GM18868 (cell line): ENCODE measurements around the gene ADM5.
"Not testable (repeated sequence)": the region's sequence is repeated elsewhere in the genome, so short reads cannot be mapped to it uniquely, and the experiment has no call there.

ENCODE experiments used
- ATAC-seq: cut with Tn5 transposase; IDR thresholded peaks from one replicate; pipeline ENCODE4 v1.9.1; 2021; ENCODE audit warnings: mild to moderate bottlenecking, moderate library complexity; ENCODE audit not compliant: unreplicated experiment

The ADM5 gene

DNA sequence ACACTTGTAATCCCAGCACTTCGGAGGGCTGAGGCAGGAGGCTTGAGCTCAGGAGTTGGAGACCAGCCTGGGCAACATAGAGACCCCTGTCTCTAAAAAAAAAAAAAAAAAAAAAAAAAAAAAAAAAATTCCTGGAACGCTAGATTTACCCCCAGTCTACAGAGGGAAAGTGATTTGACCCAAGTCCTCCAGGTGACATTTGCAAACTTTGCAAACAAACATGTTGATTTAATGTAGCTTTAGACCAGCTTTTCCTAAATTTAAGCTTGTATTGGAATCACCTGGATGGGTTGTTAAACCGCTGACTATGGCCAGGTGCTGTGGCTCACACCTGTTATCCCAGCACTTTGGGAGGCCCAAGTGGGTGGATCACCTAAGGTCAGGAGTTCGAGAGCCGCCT, 10.0 kb downstream of the ADM5 start:
- ATAC-seq, result no peak

DNA sequence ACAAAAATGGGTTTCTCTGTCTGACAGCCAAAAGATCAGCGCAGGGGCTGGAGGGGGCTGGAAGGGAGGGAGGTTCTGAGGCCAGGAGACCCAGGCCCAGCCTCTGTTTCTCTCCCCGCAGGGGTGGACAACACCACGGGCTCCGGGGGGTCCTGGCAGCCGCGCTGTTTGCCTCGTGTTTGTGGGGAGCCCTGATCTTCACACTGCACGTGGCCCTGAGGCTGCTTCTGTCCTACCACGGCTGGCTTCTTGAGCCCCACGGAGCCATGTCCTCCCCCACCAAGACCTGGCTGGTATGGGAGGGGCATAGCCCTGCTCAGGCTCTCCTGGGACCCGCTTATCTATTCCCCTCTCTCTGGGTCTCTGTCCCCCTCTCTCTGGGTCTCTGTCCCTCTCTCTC, 11.2 kb downstream of the ADM5 start:
- no peak for ATAC-seq

DNA sequence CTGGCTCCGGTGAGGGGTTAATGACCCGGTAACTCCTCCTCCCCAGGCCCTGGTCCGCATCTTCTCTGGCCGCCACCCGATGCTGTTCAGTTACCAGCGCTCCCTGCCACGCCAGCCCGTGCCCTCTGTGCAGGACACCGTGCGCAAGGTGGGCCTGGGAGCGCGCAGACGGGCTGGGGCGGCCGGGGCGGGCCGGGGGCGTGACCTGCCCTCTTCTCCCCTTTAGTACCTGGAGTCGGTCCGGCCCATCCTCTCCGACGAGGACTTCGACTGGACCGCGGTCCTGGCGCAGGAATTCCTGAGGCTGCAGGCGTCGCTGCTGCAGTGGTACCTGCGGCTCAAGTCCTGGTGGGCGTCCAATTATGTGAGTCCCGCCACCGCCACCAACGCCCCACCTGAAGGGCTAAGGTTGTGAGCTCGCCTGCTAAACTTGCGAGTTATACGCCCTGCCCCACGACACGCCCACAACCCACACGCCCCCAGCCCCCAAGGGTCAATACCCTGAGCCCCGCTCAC, 11.9 kb downstream of the ADM5 start:
- no peak for ATAC-seq

DNA sequence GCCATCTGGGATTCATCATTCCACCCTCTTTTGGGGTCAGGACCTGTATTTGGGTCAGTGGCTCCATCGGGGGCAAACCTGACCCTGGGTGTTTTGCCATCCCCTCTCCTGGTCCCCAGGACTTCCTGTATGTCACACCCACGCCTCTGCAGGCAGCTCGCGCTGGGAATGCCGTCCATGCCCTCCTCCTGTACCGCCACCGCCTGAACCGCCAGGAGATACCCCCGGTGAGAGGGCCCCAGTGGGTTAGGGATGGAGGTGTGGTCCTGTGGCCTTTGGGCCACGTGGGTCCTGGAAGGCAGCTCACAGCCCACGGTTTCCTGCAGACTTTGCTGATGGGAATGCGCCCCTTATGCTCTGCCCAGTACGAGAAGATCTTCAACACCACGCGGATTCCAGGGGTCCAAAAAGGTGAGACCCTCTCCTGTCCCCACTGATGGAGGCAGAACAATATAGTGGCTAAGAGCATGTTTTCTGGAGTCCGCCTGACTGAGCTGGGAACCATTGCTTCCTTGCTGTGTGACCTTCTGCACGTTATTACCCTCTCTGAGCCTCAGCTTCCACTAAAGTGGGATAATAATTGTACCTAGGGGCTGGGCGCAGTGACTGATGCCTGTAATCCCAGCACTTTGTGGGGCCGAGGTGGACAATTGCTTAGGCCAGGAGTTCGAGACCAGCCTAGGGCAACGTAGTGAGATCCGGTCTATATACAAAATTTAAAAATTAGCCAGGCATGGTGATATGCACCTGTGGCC, 15.7 kb downstream of the ADM5 start:
- no peak for ATAC-seq

DNA sequence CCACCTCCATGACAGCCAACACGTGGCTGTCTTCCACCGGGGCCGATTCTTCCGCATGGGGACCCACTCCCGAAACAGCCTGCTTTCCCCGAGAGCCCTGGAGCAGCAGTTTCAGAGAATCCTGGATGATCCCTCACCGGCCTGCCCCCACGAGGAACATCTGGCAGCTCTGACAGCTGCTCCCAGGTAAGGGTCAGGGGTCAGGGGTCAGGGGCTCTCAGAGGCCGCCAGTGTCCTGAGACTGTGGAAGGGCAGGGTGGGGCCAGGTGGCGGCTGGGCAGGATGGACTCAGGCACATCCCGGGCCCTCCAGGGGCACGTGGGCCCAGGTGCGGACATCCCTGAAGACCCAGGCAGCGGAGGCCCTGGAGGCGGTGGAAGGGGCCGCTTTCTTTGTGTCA, 16.5 kb downstream of the ADM5 start:
- no peak for ATAC-seq

DNA sequence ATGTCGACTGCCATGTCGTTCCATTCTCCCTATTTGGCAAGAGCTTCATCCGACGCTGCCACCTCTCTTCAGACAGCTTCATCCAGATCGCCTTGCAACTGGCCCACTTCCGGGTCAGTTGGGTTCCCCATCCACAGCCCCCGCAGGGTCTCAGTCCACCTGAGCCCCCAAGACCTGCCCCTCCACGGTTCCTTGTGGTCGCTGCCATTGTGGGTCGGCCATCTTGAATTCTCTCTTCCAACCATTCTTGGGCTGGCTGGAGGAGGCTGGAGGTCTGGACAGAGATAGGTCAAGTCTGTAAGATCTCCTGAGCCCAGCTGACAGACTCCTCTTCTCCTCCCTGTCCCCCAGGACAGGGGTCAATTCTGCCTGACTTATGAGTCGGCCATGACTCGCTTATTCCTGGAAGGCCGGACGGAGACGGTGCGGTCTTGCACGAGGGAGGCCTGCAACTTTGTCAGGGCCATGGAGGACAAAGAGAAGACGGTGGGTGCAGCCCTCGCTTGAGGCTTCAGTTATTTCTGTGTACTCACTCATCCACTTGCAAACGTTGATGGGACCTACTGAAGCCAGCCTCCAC, 21.1 kb downstream of the ADM5 start:
- ATAC-seq, result no peak

DNA sequence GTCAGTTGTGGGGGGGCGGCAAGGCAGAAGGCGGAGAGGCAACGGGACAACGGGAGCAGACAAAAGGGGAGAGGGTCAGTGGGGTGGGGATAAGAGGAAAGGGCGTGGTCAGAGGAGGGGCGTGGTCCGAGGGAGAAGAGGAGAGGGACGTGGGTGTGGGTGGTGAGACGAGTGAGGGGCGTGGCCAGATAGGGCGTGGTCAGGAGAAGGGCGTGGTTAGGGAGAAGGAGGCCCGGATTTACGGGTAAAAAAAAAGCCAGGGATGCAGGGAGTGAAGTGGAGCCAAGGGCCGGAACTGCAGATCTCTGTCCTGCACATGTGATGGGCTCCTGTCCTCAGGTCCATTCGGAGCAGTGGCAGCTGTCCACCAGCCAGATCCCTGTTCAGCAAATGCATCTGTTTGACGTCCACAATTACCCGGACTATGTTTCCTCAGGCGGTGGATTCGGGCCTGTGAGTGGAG, 23.0 kb downstream of the ADM5 start:
- no peak for ATAC-seq

DNA sequence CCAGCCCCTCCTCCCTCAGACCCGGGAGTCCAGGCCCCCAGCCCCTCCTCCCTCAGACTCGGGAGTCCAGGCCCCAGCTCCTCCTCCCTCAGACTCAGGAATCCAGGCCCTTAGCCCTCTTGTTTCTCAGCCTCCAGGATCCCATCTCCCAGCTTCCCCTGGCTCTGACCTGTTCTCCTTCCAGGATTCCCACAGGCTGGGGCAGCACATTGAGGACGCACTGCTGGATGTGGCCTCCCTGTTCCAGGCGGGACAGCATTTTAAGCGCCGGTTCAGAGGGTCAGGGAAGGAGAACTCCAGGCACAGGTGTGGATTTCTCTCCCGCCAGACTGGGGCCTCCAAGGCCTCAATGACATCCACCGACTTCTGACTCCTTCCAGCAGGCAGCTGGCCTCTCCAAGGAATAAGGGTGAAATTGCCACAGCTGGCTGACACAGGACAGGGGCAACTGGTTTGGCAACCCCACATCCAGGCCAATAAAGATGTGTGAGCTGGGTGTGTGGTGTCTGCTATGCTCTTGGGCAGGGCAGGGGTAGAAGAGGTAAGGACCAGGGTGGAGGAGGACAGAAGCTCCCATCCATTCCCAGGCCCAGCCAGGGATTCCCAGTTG, 23.9 kb downstream of the ADM5 start:
- ATAC-seq, result no peak

DNA sequence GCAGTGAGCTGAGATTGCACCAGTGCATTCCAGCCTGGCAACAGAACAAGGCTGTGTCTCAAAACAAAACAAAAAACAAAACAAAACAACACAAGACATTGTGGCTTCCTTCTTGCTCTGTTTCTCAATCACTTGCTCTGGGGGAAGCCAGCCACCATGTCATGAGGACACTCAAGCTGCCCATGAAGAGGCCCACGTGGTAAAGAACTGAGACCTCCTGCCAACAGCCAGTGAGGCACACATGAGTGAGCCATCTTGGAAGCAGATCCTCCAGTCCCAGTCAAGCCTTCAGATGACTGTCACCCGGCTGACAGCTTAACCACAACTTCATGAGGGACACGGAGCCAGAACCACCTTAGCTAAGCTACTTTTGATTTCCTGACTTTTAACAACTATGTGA, 26.8 kb downstream of the ADM5 start:
- ATAC-seq, result no peak

DNA sequence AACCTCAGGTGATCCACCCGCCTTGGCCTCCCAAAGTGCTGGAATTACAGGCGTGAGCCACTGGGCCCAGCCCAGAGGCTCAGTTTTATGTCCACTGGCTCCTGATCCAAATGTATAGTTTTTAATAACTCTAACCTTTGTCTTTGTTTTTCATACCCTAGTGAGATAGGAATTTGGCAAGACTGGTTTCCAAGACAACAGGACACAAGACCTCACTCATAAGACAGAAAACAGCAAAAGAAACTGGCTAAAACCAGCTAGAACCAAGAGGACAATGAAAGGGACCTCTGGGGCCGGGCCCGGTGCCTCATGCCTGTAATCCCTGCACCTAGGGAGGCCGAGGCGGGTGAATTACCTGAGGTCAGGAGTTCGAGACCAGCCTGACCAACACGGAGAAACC, 29.1 kb downstream of the ADM5 start:
- no peak for ATAC-seq

DNA sequence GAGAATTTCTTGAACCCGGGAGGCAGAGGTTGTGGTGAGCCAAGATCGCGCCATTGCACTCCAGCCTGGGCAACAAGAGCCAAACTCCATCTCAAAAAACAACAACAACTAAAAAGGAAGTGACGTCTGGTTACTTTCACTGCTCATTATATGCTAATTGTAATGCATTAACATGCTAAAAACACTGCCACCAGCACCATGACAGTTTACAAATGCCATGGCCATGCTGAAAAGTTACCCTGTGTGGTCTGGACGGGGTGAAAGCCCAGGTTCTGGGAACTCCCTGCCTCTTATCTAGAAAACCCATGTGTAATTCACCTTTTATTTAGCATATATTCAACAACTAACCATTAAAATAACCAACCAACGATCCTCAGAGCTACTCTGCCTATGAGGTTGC, 29.6 kb downstream of the ADM5 start:
- no peak for ATAC-seq

DNA sequence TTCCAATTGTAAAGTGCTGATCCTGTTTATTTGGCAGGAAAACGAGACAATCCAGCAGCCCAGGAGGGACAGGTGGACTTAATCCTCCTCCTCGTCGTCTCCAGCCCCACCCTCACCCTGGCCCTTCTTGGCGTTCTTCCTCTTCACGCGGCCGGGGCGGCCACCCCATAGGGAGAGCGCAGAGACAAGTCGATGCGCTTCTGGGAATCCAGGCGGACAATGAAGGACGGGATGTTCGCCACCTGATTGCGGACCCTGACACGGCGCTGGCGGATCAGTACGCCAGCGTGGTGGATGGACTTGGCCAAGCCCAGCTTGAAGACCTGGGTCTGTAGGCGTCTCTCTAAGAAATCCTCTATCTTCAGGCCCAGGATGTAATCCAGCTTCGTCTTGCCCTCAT, 30.0 kb downstream of the ADM5 start:
- not testable (repeated sequence) for ATAC-seq

DNA sequence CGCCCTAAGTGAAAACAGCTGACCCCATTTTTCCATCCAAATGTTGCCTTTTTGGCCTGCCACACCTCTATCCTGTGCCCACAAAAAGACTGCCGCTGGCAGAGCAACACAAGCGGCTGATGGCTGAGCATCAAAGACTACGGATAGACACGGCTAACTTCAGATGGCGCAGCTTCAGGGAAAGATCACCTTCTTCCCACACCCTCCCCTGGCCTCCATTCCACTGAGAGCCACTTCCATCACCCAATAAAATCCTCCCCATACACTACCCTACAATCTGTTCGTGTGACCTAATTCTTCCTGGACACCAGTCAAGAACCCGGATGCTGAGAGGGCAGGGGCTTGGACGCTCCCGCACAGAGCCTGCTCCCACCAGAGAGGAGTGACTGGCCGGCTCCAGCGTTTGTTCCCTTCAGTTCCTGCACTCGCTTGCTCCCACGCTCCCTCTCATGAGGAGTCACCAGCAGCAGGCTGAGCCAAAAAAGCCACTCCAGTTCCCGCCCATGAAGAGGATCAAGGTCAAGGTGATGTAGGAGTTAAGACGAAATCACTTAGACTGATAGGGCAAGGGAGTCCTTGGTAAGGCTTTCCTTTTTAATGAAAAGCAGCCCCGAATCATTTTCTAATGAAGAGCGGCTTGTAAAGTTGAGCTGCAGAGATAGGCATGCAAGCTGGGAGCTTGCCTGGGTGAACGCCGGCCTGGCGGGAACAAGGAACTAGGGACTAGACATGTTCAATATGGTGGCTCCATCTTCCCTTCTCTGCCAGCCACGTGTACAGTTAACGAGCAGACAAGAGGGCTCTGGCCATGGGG, 38.0 kb downstream of the ADM5 start:
- no peak for ATAC-seq

DNA sequence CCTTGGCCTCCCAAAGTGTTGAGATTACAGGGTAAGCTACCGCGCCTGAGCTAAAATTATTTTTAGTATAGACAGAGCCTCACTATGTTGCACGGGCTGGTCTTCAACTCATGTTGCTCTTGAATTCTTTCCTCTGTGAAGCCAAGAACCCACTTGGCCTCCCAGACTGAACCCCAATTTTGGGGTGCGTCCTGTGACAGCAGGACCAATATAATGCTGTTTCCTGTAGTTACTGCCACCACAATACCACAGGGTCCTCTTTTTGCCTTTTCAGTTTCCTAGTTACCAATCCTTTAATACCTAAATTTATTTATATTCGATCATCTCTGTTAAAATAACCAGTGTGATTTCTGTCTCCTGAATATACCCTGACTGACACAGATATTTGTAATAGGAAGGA, 40.8 kb downstream of the ADM5 start:
- no peak for ATAC-seq

DNA sequence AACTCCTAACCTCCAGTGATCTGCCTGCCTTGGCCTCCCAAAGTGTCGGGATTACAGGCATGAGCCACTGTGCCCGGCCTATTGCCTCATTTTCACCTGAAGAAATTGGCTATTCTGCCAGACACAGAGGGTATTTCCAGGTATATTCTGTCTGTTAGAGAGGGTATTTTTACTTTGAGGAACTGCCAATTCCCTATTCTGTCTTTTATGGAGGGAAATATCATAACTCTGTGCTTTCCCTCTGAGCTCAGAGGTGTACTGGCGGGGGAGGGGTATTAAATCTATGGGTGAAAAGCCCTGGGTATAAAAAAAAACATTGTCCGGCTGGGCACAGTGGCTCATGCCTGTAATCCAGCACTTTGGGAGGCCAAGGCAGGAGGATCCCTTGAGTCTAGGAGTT, 48.9 kb downstream of the ADM5 start:
- no peak for ATAC-seq

DNA sequence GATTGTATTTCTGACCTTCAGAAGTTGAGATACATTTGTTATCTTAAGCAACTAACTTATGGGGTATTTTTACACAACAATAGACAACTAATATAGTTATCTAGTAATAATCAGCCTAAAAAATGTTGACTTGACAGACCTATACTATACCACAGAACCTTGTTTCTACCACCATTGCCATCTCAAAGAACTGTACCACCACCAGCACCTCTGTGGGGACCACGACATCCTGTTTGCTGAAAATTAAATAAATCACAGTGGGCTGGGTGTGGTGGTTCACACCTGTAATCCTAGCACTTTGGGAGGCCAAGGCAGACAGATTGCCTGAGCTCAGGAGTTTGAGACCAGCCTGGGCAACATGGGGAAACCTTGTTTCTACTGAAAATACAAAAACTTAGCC, 49.7 kb downstream of the ADM5 start:
- ATAC-seq, result no peak

DNA sequence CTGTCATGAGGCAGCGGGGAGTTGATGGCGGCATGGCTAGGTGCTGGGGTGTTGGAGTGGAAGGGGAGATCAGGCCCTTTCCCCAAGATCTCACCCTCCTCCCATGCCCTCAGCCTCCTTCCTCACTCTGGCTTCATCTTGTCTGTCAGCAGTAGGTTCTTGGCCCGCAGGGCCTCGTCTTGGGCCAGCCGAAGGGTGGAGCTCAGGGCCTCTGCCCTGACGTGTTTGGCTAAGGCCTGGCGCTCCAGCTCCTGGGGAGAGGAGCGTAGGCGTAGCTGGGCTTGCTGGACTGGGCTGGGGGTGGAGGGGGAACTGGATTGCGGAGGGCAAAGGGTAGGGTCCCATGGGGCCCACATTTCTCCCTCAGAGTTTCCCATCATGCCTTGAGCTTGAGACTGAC, 50.5 kb downstream of the ADM5 start:
- no peak for ATAC-seq
